Fibroblast of lung (primary cell): ENCODE results near the gene GHSR. TPM values are rescaled to one million over a fixed set of nuclear protein-coding genes. Genes with fewer than 3 reads are reported as not detected.

ENCODE experiments used
- DNase-seq, 2 donors: peaks; one replicate each; pipeline versions ENCODE4 v3.0.0 to v3.0.0-alpha.2; 2010; ENCODE audit warnings: low read depth in 2 of 2
- H2AFZ ChIP-seq: 2 replicates; pipeline ENCODE4 v1.5.1; 2012; ENCODE audit warnings: low read length, control low read depth, inconsistent platforms
- H3K27ac ChIP-seq: 2 replicates; pipeline ENCODE4 v1.5.1; 2011; ENCODE audit warnings: low read length, control low read depth; ENCODE audit not compliant: insufficient read depth
- H3K27me3 ChIP-seq: 2 replicates; pipeline ENCODE4 v1.5.1; 2011; ENCODE audit warnings: mild to moderate bottlenecking, low read length; ENCODE audit not compliant: control insufficient read depth, insufficient read depth
- H3K36me3 ChIP-seq: 2 replicates; pipeline ENCODE4 v1.5.1; 2011; ENCODE audit warnings: low read length; ENCODE audit not compliant: control insufficient read depth, insufficient read depth
- H3K4me1 ChIP-seq: 2 replicates; pipeline ENCODE4 v1.5.1; 2011; ENCODE audit warnings: low read length; ENCODE audit not compliant: control insufficient read depth, insufficient read depth; ENCODE audit errors: extremely low read depth
- H3K4me2 ChIP-seq: 2 replicates; pipeline ENCODE4 v1.5.1; 2011; ENCODE audit warnings: low read length, control low read depth; ENCODE audit not compliant: insufficient read depth; ENCODE audit errors: extremely low read depth
- H3K4me3 ChIP-seq, 4 experiments: fragments of 200-600 bp in 1 of 4; sonication (generic) in 1 of 4; replicated peaks in 1 of 4; 2 replicates each; pipeline ENCODE4 v1.5.1; 2011 to 2016; ENCODE audit warnings: low read length in 4 of 4, low read depth in 3 of 4, mild to moderate bottlenecking in 3 of 4, control low read depth in 2 of 4, inconsistent platforms in 1 of 4, mixed read lengths in 1 of 4; ENCODE audit not compliant: insufficient read depth in 1 of 4; ENCODE audit errors: control extremely low read depth in 1 of 4
- H3K79me2 ChIP-seq: 2 replicates; pipeline ENCODE4 v1.5.1; 2012; ENCODE audit warnings: mild to moderate bottlenecking, low read length, inconsistent platforms; ENCODE audit not compliant: control insufficient read depth, insufficient read depth
- H3K9ac ChIP-seq: 2 replicates; pipeline ENCODE4 v1.5.1; 2011; ENCODE audit warnings: mild to moderate bottlenecking, low read length, control low read depth; ENCODE audit not compliant: insufficient read depth
- H3K9me3 ChIP-seq: 2 replicates; pipeline ENCODE4 v1.5.1; 2012; ENCODE audit warnings: low read depth, low read length; ENCODE audit not compliant: control insufficient read depth, insufficient read depth
- H4K20me1 ChIP-seq: 2 replicates; pipeline ENCODE4 v1.5.1; 2011; ENCODE audit warnings: low read length; ENCODE audit not compliant: control insufficient read depth, insufficient read depth; ENCODE audit errors: extremely low read depth
- CTCF ChIP-seq, 2 donors: IDR thresholded peaks in 1 of 2; conservative IDR thresholded peaks in 1 of 2; 1 replicate in 1 of 2; 2 replicates in 1 of 2; pipeline ENCODE4 v1.5.1; 2011 to 2012; ENCODE audit warnings: low read length in 2 of 2, control low read depth in 1 of 2, inconsistent platforms in 1 of 2, low read depth in 1 of 2, mild to moderate bottlenecking in 1 of 2
- EZH2 ChIP-seq: IDR thresholded peaks from 2 replicates; pipeline ENCODE4 v1.5.1; 2012; ENCODE audit warnings: low read length, control low read depth, mild to moderate bottlenecking; ENCODE audit errors: missing control alignments
- polyA plus RNA-seq, 2 donors: library from polyadenylated mRNA; depleted of rRNA in 1 of 2; stranded (reverse) in 1 of 2; unstranded in 1 of 2; fragments of >200 nt; gene quantifications; 2 replicates each; pipeline ENCODE4 v1.2.1, GENCODE V29; 2011 to 2012; ENCODE audit warnings: missing spikeins in 1 of 2
- total RNA-seq: library from RNA; depleted of rRNA; stranded (reverse); fragments of >200 nt; gene quantifications from 2 replicates; pipeline ENCODE4 v1.2.1, GENCODE V29; 2014

GHSR gene
- total and polyA plus RNA-seq, 2 donors (not counting 1 experiment from before 2014, with no cell fraction given), result not detected

- DNase-seq, result no peak
- Histone ChIP-seq H2AFZ (peak overlapping the region; percentile 78), H3K79me2 (no peaks in the 10 kb centered on the region), H3K9ac (no peak overlapping the region), H3K4me3 (peak overlapping the region in 2 of 4 experiments; percentile 63 to 83), H3K27me3 (no peaks in the 10 kb centered on the region), H3K4me1 (no peaks in the 10 kb centered on the region), H3K36me3 (no peaks in the 10 kb centered on the region), H3K9me3 (no peaks in the 10 kb centered on the region), H3K4me2 (peak overlapping the region; percentile 37), H3K27ac (no peak overlapping the region), H4K20me1 (no peaks in the 10 kb centered on the region)
- TF ChIP-seq CTCF (conservative IDR thresholded peaks at IDR 0.05 in 1 of 2, IDR thresholded peaks at IDR 0.05 in 1 of 2; ENCODE audit: low read depth in 1 of 2, low read length in 2 of 2), result no peak
- TF ChIP-seq EZH2, result no peak
Observed at GRCh38 chr3:172476347-172476746, 28.1 kb upstream of the GHSR start.

- DNase-seq, result no peak
- no peaks in the 10 kb centered on the region for H4K20me1 ChIP-seq
- H3K36me3 ChIP-seq, result no peaks in the 10 kb centered on the region
- H3K4me1 ChIP-seq, result no peaks in the 10 kb centered on the region
- no peak overlapping the region for H3K4me2 ChIP-seq
- H3K27me3 ChIP-seq, result no peaks in the 10 kb centered on the region
- H3K27ac ChIP-seq, result no peak overlapping the region
- H3K9me3 ChIP-seq, result no peaks in the 10 kb centered on the region
- no peak overlapping the region for H3K9ac ChIP-seq
- H3K79me2 ChIP-seq, result no peaks in the 10 kb centered on the region
- H2AFZ ChIP-seq, result no peak overlapping the region
- no peak overlapping the region for H3K4me3 ChIP-seq
- TF ChIP-seq CTCF (conservative IDR thresholded peaks at IDR 0.05 in 1 of 2, IDR thresholded peaks at IDR 0.05 in 1 of 2; ENCODE audit: low read depth in 1 of 2, low read length in 2 of 2), result no peak
- TF ChIP-seq EZH2, result no peak
Observed at GRCh38 chr3:172475703-172476102, 27.4 kb upstream of the GHSR start.

GRCh38 chr3:172471903-172472302 lies 23.6 kb upstream of the GHSR start:
- H3K79me2 ChIP-seq, result no peaks in the 10 kb centered on the region
- H3K27me3 ChIP-seq, result no peaks in the 10 kb centered on the region
- no peak overlapping the region for H3K4me2 ChIP-seq
- TF ChIP-seq CTCF (conservative IDR thresholded peaks at IDR 0.05 in 1 of 2, IDR thresholded peaks at IDR 0.05 in 1 of 2; ENCODE audit: low read depth in 1 of 2, low read length in 2 of 2) (no peak), EZH2 (no peak)
- no peak overlapping the region for H3K4me3 ChIP-seq
- no peak overlapping the region for H2AFZ ChIP-seq
- H3K4me1 ChIP-seq, result no peaks in the 10 kb centered on the region
- H3K27ac ChIP-seq, result no peak overlapping the region
- no peak overlapping the region for H3K9ac ChIP-seq
- no peaks in the 10 kb centered on the region for H3K9me3 ChIP-seq
- no peak for DNase-seq
- H4K20me1 ChIP-seq, result no peaks in the 10 kb centered on the region
- no peaks in the 10 kb centered on the region for H3K36me3 ChIP-seq
